NB4 (cell line): ENCODE data around the gene C14orf132.

ENCODE experiments used
- CTCF ChIP-seq: IDR thresholded peaks from one replicate; pipeline ENCODE4 v1.5.1; 2012; ENCODE audit warnings: low read depth, low read length
- MAX ChIP-seq: IDR thresholded peaks from 2 replicates; pipeline ENCODE4 v1.6.1; 2011; ENCODE audit warnings: low read depth, low read length
- POLR2A ChIP-seq: IDR thresholded peaks from 2 replicates; pipeline ENCODE4 v1.6.1; 2011; ENCODE audit warnings: mild to moderate bottlenecking; ENCODE audit not compliant: insufficient read length; ENCODE audit errors: extremely low read depth

GRCh38 chr14:96051642-96052540 lies 12.7 kb downstream of the C14orf132 start:
- TF ChIP-seq CTCF (peak; percentile 29), MAX (no peak), POLR2A (no peak)
